Natural killer cell (primary cell): ENCODE measurements around the gene ALG5. TPM values are rescaled to one million over a fixed set of nuclear protein-coding genes. Genes with fewer than 3 reads are reported as not detected.

Source experiments
- ATAC-seq, 3 donors: fragments of 150-1000 bp in 2 of 3; fragments of 200-7000 bp in 1 of 3; cut with Tn5 transposase; 1 replicate in 1 of 3; 2 replicates in 2 of 3; pipeline ENCODE4 v1.10.0; 2021; ENCODE audit warnings: mild to moderate bottlenecking in 2 of 3, moderate library complexity in 2 of 3
- DNase-seq, 2 donors: peaks; one replicate each; pipeline versions ENCODE4 v3.0.0 to v3.0.0-alpha.2; 2013 to 2021; ENCODE audit warnings: mixed read lengths in 1 of 2
- H3K27ac ChIP-seq: one replicate; pipeline ENCODE4 v1.5.1; 2013; ENCODE audit warnings: mild to moderate bottlenecking, low read length
- H3K27me3 ChIP-seq: one replicate; pipeline ENCODE4 v1.6.1; 2013; ENCODE audit warnings: low read length; ENCODE audit not compliant: control insufficient read depth, insufficient read depth
- H3K36me3 ChIP-seq: one replicate; pipeline ENCODE4 v1.6.1; 2013; ENCODE audit warnings: low read length; ENCODE audit not compliant: control insufficient read depth, insufficient read depth
- H3K4me1 ChIP-seq: one replicate; pipeline ENCODE4 v1.6.1; 2013; ENCODE audit warnings: low read length; ENCODE audit not compliant: control insufficient read depth, insufficient read depth
- H3K4me3 ChIP-seq: one replicate; pipeline ENCODE4 v1.5.1; 2013; ENCODE audit warnings: low read length
- H3K9me3 ChIP-seq: one replicate; pipeline ENCODE4 v1.6.1; 2013; ENCODE audit warnings: low read length; ENCODE audit not compliant: control insufficient read depth, insufficient read depth
- H3K27ac Mint-ChIP-seq, 2 donors: one replicate each; pipeline ENCODE4 v1.8.0; 2022; ENCODE audit warnings: mild to moderate bottlenecking in 2 of 2, mixed read lengths in 2 of 2, moderate library complexity in 1 of 2
- H3K27me3 Mint-ChIP-seq, 2 donors: one replicate each; pipeline ENCODE4 v1.8.0; 2022; ENCODE audit warnings: low read depth in 2 of 2, mixed read lengths in 2 of 2
- H3K36me3 Mint-ChIP-seq: one replicate; pipeline ENCODE4 v1.8.0; 2022; ENCODE audit warnings: mixed read lengths
- H3K4me1 Mint-ChIP-seq, 2 donors: one replicate each; pipeline ENCODE4 v1.8.0; 2022; ENCODE audit warnings: mixed read lengths in 2 of 2
- H3K4me3 Mint-ChIP-seq: one replicate; pipeline ENCODE4 v1.8.0; 2022; ENCODE audit warnings: mild to moderate bottlenecking, moderate library complexity, mixed read lengths
- H3K9me3 Mint-ChIP-seq, 2 donors: one replicate each; pipeline ENCODE4 v1.8.0; 2022; ENCODE audit warnings: mixed read lengths in 2 of 2
- WGBS: methylation state at CpG from one replicate; pipeline ENCODE4 v1.1.7; 2013; ENCODE audit warnings: missing lambda C conversion rate; ENCODE audit not compliant: insufficient coverage; 5-methylcytosine and 5-hydroxymethylcytosine counted together
- intact Hi-C: fragments of 100-400 bp; cut with micrococcal nuclease; formaldehyde crosslinking; loops from one replicate; pipeline ENCODE4 v1.14.2; 2022
- total RNA-seq, 4 donors: library from RNA; stranded (reverse); fragments of 120-200 nt in 1 of 4; gene quantifications; one replicate each; pipeline versions ENCODE4 v1.2.3 to v1.2.4, GENCODE V29; 2013 to 2022
- TF ChIP-seq, protein P1 (sequence below): fragments of 200-600 bp; IDR thresholded peaks from one replicate; pipeline ENCODE4 v1.8.0; 2022; ENCODE audit warnings: antibody characterized with exemption

ALG5 gene
- total RNA-seq, 3 donors from 2014 or later (not counting 1 experiment from before 2014, with no cell fraction given) = 20.2 to 25.0 (median 24.5) TPM

- no peaks in the 10 kb centered on the region for H3K36me3 Mint-ChIP-seq
- intact Hi-C loops = no loop called here
- TF ChIP-seq, protein P1, sequence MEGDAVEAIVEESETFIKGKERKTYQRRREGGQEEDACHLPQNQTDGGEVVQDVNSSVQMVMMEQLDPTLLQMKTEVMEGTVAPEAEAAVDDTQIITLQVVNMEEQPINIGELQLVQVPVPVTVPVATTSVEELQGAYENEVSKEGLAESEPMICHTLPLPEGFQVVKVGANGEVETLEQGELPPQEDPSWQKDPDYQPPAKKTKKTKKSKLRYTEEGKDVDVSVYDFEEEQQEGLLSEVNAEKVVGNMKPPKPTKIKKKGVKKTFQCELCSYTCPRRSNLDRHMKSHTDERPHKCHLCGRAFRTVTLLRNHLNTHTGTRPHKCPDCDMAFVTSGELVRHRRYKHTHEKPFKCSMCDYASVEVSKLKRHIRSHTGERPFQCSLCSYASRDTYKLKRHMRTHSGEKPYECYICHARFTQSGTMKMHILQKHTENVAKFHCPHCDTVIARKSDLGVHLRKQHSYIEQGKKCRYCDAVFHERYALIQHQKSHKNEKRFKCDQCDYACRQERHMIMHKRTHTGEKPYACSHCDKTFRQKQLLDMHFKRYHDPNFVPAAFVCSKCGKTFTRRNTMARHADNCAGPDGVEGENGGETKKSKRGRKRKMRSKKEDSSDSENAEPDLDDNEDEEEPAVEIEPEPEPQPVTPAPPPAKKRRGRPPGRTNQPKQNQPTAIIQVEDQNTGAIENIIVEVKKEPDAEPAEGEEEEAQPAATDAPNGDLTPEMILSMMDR = no peak
- Histone ChIP-seq H3K9me3 (no peaks in the 10 kb centered on the region), H3K4me1 (peaks cover 4% of the 10 kb centered on the region), H3K27me3 (peaks cover 7% of the 10 kb centered on the region), H3K36me3 (no peaks in the 10 kb centered on the region), H3K27ac (no peak overlapping the region), H3K4me3 (no peak overlapping the region)
- WGBS = 78% methylated on average over 5 of the region's 6 CpGs
- H3K27ac Mint-ChIP-seq = no peak overlapping the region
- no peaks in the 10 kb centered on the region for H3K9me3 Mint-ChIP-seq
- DNase-seq (no peak), ATAC-seq (no peak)
- no peak overlapping the region for H3K4me3 Mint-ChIP-seq
- no peaks in the 10 kb centered on the region for H3K4me1 Mint-ChIP-seq
- H3K27me3 Mint-ChIP-seq = peaks cover 40 to 64% of the 10 kb centered on the region in 2 donors
Measured at GRCh38 chr13:36915896-36916640, 83.1 kb downstream of the ALG5 start.

DNA sequence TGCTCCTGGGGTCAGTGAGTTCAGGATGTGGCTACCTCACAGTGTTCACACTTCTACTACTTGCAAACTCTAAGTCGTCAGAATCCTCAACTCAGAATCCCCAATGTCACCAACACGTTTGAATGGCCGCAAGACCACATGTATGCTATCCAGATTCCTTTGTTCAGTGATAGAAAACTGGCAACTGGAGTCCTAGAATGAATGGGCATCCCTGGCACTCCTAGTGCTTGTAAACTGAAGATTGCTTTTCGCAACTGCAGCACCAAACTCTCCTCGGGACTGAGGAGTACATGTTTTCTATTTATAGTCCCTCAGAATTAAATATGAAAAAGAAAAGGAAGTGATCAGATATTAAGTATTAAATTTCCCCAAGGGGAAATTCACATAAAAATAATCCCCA is 84.0 kb downstream of the ALG5 start:
- Mint-ChIP-seq H3K27ac (no peak overlapping the region), H3K4me1 (no peaks in the 10 kb centered on the region), H3K36me3 (no peaks in the 10 kb centered on the region), H3K9me3 (no peaks in the 10 kb centered on the region), H3K4me3 (no peak overlapping the region), H3K27me3 (peaks cover 36 to 58% of the 10 kb centered on the region in 2 donors)
- Histone ChIP-seq H3K36me3 (no peaks in the 10 kb centered on the region), H3K9me3 (no peaks in the 10 kb centered on the region), H3K4me3 (no peak overlapping the region), H3K27ac (no peak overlapping the region), H3K4me1 (peaks cover 4% of the 10 kb centered on the region), H3K27me3 (peaks cover 7% of the 10 kb centered on the region)
- DNase-seq (no peak), ATAC-seq (peak in 1 of 3 donors; percentile 45)
- intact Hi-C loops = no loop called here
- TF ChIP-seq, protein P1 = no peak
- WGBS = 57% methylated on average over 4 of the region's 5 CpGs

GRCh38 chr13:36914648-36915047 is 84.5 kb downstream of the ALG5 start:
- intact Hi-C loops = no loop called here
- no peaks in the 10 kb centered on the region for H3K36me3 ChIP-seq
- Mint-ChIP-seq H3K9me3 (no peaks in the 10 kb centered on the region), H3K4me1 (no peaks in the 10 kb centered on the region), H3K27ac (no peak overlapping the region), H3K27me3 (peaks cover 36 to 58% of the 10 kb centered on the region in 2 donors), H3K36me3 (no peaks in the 10 kb centered on the region), H3K4me3 (no peak overlapping the region)
- H3K9me3 ChIP-seq = no peaks in the 10 kb centered on the region
- 81% methylated on average over 3 of the region's 4 CpGs for WGBS
- H3K4me3 ChIP-seq = no peak overlapping the region
- H3K4me1 ChIP-seq = peaks cover 4% of the 10 kb centered on the region
- H3K27ac ChIP-seq = no peak overlapping the region
- DNase-seq (no peak), ATAC-seq (no peak)
- TF ChIP-seq, protein P1 = no peak
- H3K27me3 ChIP-seq = peaks cover 7% of the 10 kb centered on the region

GRCh38 chr13:36913463-36913862 is 85.7 kb downstream of the ALG5 start:
- intact Hi-C loops = no loop called here

More at GRCh38 chr13:36913463-36913862, 85.7 kb downstream of the ALG5 start:
- no peaks in the 10 kb centered on the region for H3K4me1 ChIP-seq
- no peaks in the 10 kb centered on the region for H3K36me3 ChIP-seq
- no peaks in the 10 kb centered on the region for H3K9me3 ChIP-seq
- H3K27me3 ChIP-seq = no peaks in the 10 kb centered on the region
- H3K9me3 Mint-ChIP-seq = no peaks in the 10 kb centered on the region
- no peak overlapping the region for H3K4me3 Mint-ChIP-seq
- H3K36me3 Mint-ChIP-seq = no peaks in the 10 kb centered on the region
- ATAC-seq = no peak
- no peak overlapping the region for H3K27ac Mint-ChIP-seq
- H3K4me3 ChIP-seq = no peak overlapping the region
- no peak for DNase-seq
- H3K27ac ChIP-seq = no peak overlapping the region
- TF ChIP-seq, protein P1 = no peak
- H3K4me1 Mint-ChIP-seq = no peaks in the 10 kb centered on the region
- peaks cover 29 to 49% of the 10 kb centered on the region in 2 donors for H3K27me3 Mint-ChIP-seq
